ENCODE measurements around the gene SLC6A4. TPM values are rescaled to one million over a fixed set of nuclear protein-coding genes. Genes with fewer than 3 reads are reported as not detected.
"Not testable (repeated sequence)": the region's sequence is repeated elsewhere in the genome, so short reads cannot be mapped to it uniquely, and the experiment has no call there.

Gene SLC6A4
- total RNA-seq, 1 experiment from 2014 or later = not detected

GRCh38 chr17:30239089-30239462 is 3.6 kb upstream of the SLC6A4 start:
- DNase-seq (ENCODE audit: low read depth) = no peak

GRCh38 chr17:30238387-30239088 is 3.0 kb upstream of the SLC6A4 start:
- DNase-seq (ENCODE audit: low read depth) = no peak

- no peak for DNase-seq (ENCODE audit: low read depth)
Measured at GRCh38 chr17:30238003-30238344, 2.5 kb upstream of the SLC6A4 start.

DNA sequence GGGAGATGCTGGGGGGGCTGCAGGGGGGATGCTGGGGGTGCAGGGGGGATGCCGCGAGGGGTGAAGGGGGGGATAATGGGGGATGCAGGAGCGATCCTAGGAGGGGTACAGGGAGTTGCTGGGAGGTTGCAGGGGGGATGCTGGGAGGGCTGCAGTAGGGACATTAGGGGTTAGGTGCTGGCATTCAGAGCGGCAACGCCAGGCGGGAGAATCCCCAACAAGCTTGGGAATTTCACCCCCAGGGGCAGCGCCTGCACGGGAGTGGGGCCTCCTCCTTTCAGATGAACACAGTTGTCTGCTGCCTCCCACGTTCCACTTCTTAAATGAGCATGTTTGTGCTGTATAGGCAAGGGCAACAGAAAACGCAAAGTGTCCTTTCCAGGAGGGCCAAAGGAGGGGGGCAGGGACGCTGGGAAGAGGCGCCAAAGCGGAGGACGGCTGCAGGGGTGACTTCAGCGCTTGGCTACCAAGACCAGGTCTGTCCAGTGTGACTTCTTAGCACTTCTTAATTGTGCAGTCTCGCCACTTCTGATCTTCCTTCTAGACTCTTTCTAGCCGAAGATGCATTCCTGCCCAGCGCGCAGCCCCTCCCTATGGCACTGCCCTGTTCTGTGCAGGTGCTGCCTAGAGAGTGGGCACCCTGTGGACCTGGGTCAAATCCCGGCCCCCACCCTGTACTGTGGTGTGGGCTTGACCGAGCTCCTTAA is 2.0 kb upstream of the SLC6A4 start:
- DNase-seq (ENCODE audit: low read depth) = no peak

DNA sequence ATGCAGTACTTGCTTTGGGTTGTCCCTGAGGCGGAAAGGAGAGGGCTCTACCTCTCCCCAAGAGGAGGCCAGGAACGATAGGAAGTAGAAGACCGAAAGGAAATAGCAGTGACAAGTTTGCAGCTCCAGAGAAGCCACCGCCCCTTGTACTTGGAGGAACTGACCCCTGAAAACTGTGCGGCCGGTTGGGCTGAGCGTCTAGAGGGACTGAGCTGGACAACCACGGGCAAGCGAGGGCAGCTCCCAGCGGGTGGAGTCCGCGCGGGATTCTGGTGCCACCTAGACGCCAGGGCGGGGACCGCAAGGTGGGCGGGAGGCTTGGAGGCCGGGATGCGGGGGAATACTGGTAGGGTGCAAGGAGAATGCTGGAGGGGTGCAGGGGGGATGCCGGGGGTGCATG is 1.3 kb upstream of the SLC6A4 start:
- peak; percentile 13 for DNase-seq (ENCODE audit: low read depth)

GRCh38 chr17:30236297-30236624 is 764 bp upstream of the SLC6A4 start:
- DNase-seq (ENCODE audit: low read depth) = no peak

DNA sequence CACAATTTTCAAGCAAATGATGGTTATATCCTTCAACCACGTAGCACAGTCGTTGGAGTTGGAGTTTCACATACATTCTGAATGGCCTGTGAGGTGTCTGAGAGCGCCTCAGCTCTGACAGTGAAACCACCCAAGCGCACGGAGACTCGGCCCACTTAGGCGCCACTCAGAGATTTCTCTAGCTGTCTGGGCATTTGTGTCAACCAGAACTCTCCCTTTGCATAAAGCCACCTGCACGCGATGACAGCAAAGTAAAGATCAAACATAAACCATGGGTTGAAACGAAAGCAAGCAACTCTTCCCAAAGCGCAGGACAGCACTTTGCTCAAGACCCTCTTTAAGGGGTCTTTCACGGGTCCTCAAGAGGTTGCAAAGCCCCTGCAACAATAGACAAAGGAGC is 533 bp downstream of the SLC6A4 start:
- DNase-seq (ENCODE audit: low read depth) = no peak

GRCh38 chr17:30234296-30234695 is 1.2 kb downstream of the SLC6A4 start:
- DNase-seq (ENCODE audit: low read depth) = no peak

- DNase-seq (ENCODE audit: low read depth) = no peak
Measured at GRCh38 chr17:30232824-30233427, 2.6 kb downstream of the SLC6A4 start.

GRCh38 chr17:30232015-30232823 is 3.3 kb downstream of the SLC6A4 start:
- DNase-seq (ENCODE audit: low read depth) = no peak

- DNase-seq (ENCODE audit: low read depth) = no peak
Measured at GRCh38 chr17:30230596-30231125, 4.8 kb downstream of the SLC6A4 start.

- DNase-seq (ENCODE audit: low read depth) = not testable (repeated sequence)
Measured at GRCh38 chr17:30230009-30230408, 5.5 kb downstream of the SLC6A4 start.

- no peak for DNase-seq (ENCODE audit: low read depth)
Measured at GRCh38 chr17:30229012-30229411, 6.5 kb downstream of the SLC6A4 start.

GRCh38 chr17:30228011-30228410 is 7.5 kb downstream of the SLC6A4 start:
- DNase-seq (ENCODE audit: low read depth) = no peak

DNA sequence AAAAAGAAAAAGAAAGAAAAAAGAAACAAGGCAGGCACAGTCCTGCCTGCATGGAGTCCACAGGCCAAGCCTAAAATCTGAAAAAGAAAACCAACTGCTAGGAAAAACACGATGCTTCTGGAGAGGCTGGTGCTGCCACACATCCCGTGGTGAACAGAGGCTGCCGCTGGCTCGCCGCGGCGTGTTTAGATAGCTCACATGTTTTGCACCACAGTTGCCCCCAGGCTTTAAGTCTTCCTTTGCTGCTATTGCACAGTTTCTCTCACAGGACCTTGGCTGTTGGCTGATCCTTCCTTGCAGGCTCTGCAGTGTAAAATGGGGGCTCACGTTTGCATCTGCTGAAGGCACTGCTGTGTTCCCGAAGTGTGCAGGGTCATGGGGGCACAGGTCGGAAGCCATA is 8.6 kb downstream of the SLC6A4 start:
- no peak for DNase-seq (ENCODE audit: low read depth)

GRCh38 chr17:30225919-30226553 is 9.5 kb downstream of the SLC6A4 start:
- DNase-seq (ENCODE audit: low read depth) = no peak

- DNase-seq (ENCODE audit: low read depth) = no peak
Measured at GRCh38 chr17:30225112-30225511, 10.4 kb downstream of the SLC6A4 start.

- DNase-seq (ENCODE audit: low read depth) = no peak
Measured at GRCh38 chr17:30224419-30224960, 11.0 kb downstream of the SLC6A4 start.

GRCh38 chr17:30222721-30223175 is 12.7 kb downstream of the SLC6A4 start:
- DNase-seq (ENCODE audit: low read depth) = no peak

GRCh38 chr17:30222251-30222650 is 13.2 kb downstream of the SLC6A4 start:
- no peak for DNase-seq (ENCODE audit: low read depth)

DNA sequence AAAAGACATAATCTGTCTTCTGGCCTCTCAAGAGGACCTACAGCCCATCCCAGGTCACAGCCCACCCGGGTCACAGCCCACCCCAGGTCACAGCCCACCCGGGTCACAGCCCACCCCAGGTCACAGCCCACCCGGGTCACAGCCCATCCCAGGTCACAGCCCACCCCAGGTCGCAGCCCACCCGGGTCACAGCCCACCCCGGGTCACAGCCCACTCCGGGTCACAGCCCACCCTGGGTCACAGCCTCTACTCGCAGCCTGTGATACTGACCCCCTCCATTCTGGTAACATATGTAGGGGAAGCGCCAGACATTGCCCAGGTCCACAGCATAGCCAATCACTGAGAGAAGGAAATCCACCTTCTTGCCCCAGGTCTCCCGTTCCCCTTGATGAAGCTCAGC is 14.2 kb downstream of the SLC6A4 start:
- DNase-seq (ENCODE audit: low read depth) = no peak
